Esophagus mucosa (tissue), 1 donor: ENCODE results near the gene ARL5C. TPM values are rescaled to one million over a fixed set of nuclear protein-coding genes. Genes with fewer than 3 reads are reported as not detected.

Experiments
- ATAC-seq: fragments of 200-7000 bp; cut with Tn5 transposase; one replicate; pipeline ENCODE4 v1.9.1; 2020
- total RNA-seq: library from RNA; stranded (reverse); gene quantifications from one replicate; pipeline ENCODE4 v1.2.4, GENCODE V29; 2023
- donor health status: DM: yes; HTN: yes; CAD: no.

The ARL5C gene, protein sequence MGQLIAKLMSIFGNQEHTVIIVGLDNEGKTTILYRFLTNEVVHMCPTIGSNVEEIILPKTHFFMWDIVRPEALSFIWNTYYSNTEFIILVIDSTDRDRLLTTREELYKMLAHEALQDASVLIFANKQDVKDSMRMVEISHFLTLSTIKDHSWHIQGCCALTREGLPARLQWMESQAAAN
- total RNA-seq: not detected

DNA sequence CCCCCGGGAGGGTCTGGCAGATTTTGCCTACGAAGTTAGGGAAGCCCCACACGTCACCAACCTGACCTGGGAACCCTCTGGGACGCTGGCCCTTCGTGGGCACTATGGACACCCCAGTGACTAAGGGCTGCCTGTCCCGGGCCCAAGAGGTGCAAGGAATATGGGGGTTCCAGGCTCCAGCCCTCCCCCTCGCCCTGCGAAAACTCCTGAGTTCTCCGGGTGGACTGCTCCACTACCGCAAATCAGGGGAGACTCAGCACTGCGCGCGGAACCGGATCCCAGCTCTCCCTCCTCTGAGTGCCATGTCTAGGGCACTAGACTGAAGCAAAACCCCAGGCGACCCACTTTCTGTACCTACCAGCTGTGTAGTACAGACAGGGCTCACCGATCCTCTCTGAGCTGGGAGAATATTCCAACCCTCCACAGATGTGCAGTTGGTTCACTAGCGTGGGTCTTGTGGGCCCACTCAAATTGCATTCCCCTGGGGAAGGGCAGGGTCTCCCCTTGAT, at the start of gene ARL5C:
TSS of gene ARL5C (minus strand) at position 321 of the 509 bp plus-strand sequence. CDS start 401 bp downstream, outside the sequence.
- ATAC-seq: no peak

DNA sequence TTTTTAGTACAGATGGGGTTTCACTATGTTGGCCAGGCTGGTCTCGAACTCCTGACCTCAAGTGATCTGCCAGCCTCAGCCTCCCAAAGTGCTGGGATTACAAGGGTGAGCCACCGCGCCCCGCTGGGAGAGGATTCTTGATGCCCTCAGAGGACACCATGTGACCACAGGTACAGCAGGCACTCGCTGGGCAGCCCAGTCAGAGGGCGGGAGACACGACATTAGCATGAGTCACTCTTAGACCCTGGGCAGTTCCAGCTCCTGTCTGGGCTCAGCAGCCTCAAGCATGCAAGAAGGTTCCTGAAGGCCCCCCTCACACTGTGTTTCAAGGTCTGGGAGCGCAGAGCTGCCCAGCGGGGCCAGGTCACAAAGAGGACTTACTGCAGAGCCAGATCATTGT, 47.9 kb upstream of the ARL5C start:
- peak; percentile 65 for ATAC-seq

GRCh38 chr17:39212841-39213480, 47.0 kb upstream of the ARL5C start:
- peak; percentile 40 for ATAC-seq

DNA sequence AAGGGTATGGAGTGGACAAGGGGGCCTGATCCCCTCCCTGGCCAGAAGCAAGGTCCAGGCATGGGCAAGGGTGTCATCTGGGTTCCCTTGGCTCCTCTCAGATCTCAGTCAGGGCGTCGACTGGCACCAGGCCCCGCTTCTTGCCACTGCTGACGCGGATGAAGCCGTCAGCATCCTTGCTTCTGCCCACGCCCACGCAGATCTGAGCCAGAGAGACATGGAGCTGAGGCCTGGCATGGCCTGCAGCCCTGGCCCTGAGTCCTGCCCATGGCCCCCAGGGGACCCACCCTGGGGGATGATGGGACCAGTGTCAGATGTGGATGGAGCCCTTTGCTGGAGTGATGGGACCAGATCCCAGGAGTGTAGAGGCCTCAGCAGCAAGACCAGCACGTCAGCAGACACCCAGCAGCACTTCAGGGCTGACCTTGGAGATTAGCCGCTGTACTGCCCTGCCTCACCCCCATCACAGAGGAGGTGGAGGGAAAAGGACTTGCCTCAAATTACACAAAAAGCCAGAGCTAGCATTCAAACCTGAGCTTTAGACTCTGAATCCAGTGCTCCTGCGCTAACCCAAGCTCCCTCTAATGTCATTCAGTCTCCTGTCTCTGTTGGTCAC, 46.3 kb upstream of the ARL5C start:
- ATAC-seq: no peak

- ATAC-seq: no peak
Measured at GRCh38 chr17:39210093-39210434, 44.1 kb upstream of the ARL5C start.

DNA sequence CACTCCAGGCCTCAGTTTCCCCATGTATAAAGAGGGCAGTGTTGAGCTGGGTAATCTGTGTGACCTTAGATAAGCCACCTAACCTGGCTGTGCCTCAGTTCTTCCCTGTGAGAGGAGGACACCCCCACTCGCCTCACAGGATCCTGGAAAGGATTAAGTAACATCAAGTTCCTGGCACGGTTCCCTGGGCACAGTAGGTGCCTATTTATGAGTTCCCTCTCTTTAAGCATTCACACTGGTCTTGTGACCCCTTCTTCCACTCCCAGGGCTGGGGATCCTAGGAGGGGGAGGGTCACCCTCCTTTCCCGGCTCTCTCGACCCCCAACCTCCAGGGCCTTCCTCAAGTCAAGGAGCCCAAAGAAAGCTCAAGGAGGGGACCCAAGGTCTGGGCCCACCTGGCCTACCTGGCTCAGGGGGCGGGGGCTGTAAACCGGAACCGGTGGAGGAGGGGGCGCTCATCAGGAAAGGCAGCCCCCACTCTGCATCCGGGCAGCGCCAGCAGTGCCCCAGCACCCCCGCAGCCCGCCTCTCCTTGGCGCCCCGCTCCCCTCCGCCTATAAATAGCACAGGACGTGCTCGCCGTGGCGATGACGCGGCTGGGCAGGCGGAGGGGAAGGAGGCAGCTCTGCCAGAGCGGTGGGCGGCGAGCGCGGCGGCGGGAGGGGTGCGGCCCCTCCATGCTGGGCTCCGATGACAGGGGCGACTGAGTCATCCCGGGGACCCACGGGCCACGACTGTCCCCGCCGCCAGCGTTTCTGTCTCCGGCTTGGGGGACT, 43.5 kb upstream of the ARL5C start:
- peak; percentile 29 for ATAC-seq

- ATAC-seq: peak; percentile 59
Measured at GRCh38 chr17:39208893-39209292, 42.9 kb upstream of the ARL5C start.

GRCh38 chr17:39208136-39208535, 42.2 kb upstream of the ARL5C start:
- peak; percentile 35 for ATAC-seq

DNA sequence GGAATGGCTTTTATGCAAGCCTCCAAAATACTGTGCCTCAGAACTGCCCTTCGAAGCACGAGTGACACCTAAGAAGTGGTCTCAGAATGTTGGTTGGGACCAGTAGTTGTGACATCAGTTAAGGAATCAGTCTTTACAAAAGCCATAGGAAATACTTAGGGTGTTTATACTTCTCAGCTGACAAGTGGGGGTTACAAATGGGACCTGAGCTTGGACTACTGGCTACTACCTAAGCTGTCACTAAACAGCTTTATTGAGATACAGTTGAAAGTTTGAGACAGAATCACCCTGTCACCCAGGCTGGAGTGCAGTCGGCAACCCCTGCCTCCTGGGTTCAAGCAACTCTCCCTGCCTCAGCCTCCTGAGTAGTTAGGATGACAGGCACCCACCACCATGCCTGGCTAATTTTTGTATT, 39.2 kb upstream of the ARL5C start:
- ATAC-seq: no peak

DNA sequence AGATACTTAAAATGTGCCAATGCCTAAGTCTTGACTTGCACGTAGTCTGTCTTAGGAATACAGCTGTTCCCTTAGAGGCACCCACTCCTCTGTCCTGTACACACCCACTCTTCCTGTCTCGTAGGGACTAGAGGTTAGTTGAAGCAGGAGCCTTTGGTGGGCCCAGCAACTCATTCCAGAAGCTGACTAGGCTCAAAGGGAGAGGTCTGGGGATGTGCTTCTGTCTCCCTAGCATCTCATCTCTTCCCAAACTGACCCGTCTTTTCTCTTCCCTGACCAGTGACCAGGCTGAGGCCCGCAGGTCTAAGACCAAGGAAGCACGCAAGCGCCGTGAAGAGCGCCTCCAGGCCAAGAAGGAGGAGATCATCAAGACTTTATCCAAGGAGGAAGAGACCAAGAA, 38.3 kb upstream of the ARL5C start:
- no peak for ATAC-seq

DNA sequence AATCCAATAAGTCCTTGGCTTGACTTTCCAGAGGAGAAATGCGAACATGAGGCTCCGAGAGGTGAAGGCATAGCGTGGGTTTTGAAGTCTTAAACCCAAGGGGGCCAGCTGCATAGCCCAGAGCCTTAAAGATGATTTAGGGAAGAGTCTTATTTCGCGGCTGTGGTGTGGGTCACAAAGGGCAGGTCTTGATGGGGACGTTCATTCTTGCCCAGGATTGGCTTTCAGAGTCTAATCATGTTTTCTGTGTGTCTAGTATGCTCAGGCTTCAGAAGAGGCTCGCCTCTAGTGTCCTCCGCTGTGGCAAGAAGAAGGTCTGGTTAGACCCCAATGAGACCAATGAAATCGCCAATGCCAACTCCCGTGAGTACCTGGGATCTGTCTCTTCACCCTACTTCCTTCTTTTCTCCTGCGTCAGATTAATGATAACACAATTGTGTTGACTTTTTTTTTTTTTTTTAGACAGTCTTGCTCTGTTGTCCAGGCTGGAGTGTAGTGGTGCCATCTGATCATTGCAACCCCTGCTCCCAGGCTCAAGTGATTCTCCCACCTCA, 35.1 kb upstream of the ARL5C start:
- ATAC-seq: no peak

DNA sequence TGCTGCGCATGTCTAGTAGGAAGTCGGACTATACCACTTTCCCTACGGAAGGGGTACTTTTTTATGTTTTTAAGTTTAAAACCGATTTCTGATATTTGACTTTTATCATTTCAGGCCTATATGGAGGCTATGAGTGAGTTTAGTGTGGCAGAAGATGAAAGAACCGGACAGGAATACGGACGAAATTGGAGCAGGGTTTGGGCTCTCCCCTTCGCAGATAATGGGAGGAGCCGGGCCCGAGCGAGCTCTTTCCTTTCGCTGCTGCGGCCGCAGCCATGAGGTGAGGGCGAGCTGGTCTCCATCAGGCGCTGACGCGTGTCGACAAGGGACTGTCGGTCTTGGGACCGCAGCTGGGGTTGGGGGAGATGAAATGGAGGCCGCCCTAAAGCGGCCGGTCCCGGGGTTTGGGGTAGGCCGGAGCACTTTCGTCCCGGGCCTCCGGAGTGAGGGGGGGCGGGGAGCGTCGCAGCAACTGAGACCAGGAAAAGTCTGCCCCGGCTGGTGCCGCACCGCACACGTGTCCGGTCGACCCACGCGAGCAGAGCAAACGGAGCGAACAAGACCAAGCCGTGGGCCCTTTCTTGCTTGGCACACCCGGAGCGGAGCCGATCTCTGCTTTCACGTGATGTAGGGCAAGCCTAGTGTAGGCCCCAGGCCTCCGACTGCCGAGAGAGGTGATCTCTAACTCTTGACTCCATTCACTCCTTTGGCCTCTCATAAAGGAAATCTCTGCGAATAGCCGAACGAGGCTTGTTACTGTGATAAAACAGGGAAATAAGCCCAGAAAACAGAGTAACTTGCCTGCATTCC, 34.3 kb upstream of the ARL5C start, which contains the start of gene RPL19:
TSS of gene RPL19 (plus strand) at position 214 of the 810 bp plus-strand sequence. CDS start at position 276, 62 bp downstream.
- ATAC-seq: peak; percentile 67

DNA sequence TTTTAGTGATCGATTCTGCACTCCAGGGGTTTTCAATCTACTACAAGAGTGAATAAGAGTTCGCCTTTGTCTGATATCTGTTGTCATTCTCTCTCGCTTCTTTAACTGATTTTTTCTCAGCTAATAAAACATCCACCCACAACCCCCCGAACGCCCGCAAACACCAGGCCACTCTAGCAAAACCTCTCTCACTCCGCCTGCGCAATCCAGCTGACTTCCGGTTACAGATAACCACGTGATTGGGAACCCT, 33.8 kb upstream of the ARL5C start:
- ATAC-seq: peak; percentile 78

DNA sequence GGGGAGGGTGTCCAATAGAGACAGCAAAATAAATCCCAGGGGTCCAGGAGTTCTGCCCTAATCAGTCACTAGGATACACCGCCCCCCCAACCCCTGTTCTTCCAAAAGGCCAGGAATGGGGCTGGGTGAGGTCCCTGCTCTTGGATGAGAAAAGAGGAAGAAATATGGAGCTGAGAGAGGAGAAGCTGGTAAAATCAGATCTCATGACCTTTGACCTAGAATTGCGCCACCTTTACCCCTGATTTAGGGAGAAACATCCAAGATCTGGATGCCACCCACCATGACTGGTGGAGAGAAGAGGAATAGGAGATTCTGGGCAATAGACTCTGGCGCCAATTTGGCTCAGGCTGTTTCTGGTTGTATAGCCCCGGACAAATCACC, 32.2 kb upstream of the ARL5C start:
- no peak for ATAC-seq

DNA sequence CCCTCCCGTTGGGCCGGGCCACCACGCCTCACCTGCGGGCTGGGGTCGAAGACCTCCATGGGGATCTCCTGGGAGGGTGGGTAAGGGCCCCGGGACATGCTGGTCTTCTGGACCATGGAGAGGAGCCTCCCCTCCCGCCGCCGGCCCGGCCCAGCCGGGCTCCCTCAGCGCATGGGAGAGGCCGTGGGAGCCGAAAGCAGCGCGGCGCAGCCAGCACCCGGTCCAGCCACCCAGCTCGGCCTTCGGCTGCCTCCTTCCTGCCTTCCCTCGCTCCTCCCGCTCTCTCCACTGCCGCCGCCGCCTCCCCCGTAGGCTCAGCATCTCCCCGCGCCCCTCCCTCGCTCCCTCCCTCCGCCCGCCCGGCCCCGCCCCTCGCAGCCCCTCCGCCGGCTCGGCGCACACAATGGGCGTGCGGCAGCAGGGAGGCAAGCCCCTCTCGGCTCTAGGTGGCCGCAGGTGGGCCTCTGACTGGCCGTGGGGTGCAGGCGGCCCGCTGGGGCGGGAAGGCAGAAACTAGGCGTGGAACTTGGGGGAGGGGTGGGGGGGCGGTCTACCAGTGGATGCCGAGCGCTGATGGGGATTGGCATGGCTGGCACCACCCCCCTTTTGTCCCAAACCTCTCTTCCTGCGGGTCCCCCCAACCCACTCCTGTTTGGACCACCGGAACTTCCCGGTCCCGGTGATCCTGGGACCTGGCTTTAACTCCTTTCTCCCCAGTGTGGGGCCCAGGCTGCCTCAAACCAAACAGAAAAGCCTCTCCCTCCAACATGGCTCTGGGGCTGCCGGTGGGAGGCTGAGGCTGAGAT, 31.6 kb upstream of the ARL5C start, which contains the start of gene CACNB1:
TSS of gene CACNB1 (minus strand) at position 290 of the 806 bp plus-strand sequence. CDS start at position 116, 174 bp downstream.
- peak; percentile 22 for ATAC-seq

GRCh38 chr17:39196808-39197291, 30.9 kb upstream of the ARL5C start:
- no peak for ATAC-seq

- no peak for ATAC-seq
Measured at GRCh38 chr17:39196241-39196807, 30.4 kb upstream of the ARL5C start.

DNA sequence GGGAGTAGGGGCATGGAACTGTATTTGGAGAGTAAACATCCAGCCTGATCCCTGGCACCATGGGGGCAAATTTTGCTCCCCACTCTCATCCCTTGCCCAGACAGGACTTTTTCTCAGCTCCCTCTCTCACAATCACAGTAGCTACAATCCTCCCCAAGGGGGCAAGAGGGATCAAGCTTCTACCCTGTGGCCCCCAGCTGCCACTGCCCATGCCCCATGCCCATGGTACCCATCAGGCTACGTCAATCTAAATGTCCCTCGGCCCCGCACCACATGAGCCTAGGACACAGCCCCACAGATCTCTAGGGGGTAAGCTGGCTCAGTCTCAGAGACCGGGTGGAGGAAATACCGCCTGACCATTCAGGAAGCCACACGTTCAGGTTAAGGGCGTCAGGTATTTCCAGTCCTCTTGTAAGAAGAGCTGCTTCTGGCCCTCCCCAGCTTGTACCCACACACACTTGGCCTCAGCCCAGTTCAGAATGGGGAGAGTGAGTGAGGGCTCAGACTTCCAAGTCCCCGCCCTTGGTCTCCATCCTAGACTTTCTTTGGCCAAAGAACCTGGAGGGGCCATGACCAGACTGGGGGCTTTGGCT, 29.7 kb upstream of the ARL5C start:
- ATAC-seq: no peak

GRCh38 chr17:39194985-39195524, 29.1 kb upstream of the ARL5C start:
- ATAC-seq: no peak
